GM12878 (cell line): ENCODE data around the gene LHX6. TPM values are rescaled to one million over a fixed set of nuclear protein-coding genes. Genes with fewer than 3 reads are reported as not detected.

Source experiments
- ATAC-seq: fragments of 200-7000 bp; cut with Tn5 transposase; 3 replicates; pipeline ENCODE4 v1.9.1; 2020; ENCODE audit warnings: mild to moderate bottlenecking, moderate library complexity
- BruUV-seq: library from RNA; stranded (reverse); fragments of 400-500 nt; replicated peaks from 2 replicates; lab custom pipeline; 2021; lab: Mats Ljungman, UMichigan
- CTCF ChIA-PET: fragments of 300-600 bp; sonication (Branson Sonifier 250); formaldehyde crosslinking; extraction: SDS; loops from one replicate; lab custom pipeline; 2021; ENCODE audit warnings: inconsistent platforms; lab: Yijun Ruan, JAX
- POLR2A ChIA-PET: fragments of 350-600 bp; formaldehyde crosslinking; extraction: SDS; loops from one replicate; lab custom pipeline; 2021; ENCODE audit warnings: inconsistent platforms; lab: Charles Lee
- RAD21 ChIA-PET: fragments of 300-600 bp; sonication (Branson Sonifier 250); formaldehyde crosslinking; loops from one replicate; lab custom pipeline; 2023; ENCODE audit warnings: antibody characterized with exemption; ENCODE audit not compliant: unreplicated experiment; lab: Charles Lee
- SMC1A ChIA-PET: fragments of 300-600 bp; sonication (Branson Sonifier 250); formaldehyde crosslinking; loops from one replicate; lab custom pipeline; 2023; ENCODE audit not compliant: unreplicated experiment, uncharacterized antibody; lab: Charles Lee
- DNase-seq: peaks from one replicate; pipeline ENCODE4 v3.0.0-alpha.2; 2011; ENCODE audit warnings: low read depth, low spot score
- FAIRE-seq: peaks from 3 replicates; lab custom pipeline; 2011; peaks lifted over from hg19 to GRCh38; lab: Jason Lieb, UNC
- H2AFZ ChIP-seq: 2 replicates; pipeline ENCODE4 v1.6.0; 2011; ENCODE audit warnings: low read depth, low read length, control low read depth; ENCODE audit not compliant: control insufficient read depth
- H3K27ac ChIP-seq: 2 replicates; pipeline ENCODE4 v1.5.1; 2011; ENCODE audit warnings: control low read depth; ENCODE audit not compliant: control insufficient read depth, insufficient read depth
- H3K27me3 ChIP-seq, 2 experiments: replicated peaks in 1 of 2; 2 replicates each; pipeline versions ENCODE4 v1.6.0 to v1.6.1; 2011; ENCODE audit warnings: low read length in 1 of 2; ENCODE audit not compliant: control insufficient read depth in 2 of 2, insufficient read depth in 2 of 2
- H3K36me3 ChIP-seq, 2 experiments: 2 replicates each; pipeline ENCODE4 v1.5.1; 2011; ENCODE audit warnings: low read length in 1 of 2; ENCODE audit not compliant: control insufficient read depth in 2 of 2, insufficient read depth in 2 of 2
- H3K4me1 ChIP-seq: 2 replicates; pipeline ENCODE4 v1.6.1; 2011; ENCODE audit warnings: mild to moderate bottlenecking, low read length, moderate library complexity, mixed read lengths; ENCODE audit not compliant: control insufficient read depth, insufficient read depth
- H3K4me2 ChIP-seq: 2 replicates; pipeline ENCODE4 v1.6.0; 2011; ENCODE audit warnings: control low read depth; ENCODE audit not compliant: control insufficient read depth, insufficient read depth
- H3K4me3 ChIP-seq: fragments of 200-600 bp; sonication (generic); 2 replicates; pipeline ENCODE4 v1.5.1; 2016
- H3K79me2 ChIP-seq: 2 replicates; pipeline ENCODE4 v1.6.0; 2011; ENCODE audit warnings: low read length; ENCODE audit not compliant: control insufficient read depth, insufficient read depth
- H3K9ac ChIP-seq: 2 replicates; pipeline ENCODE4 v1.8.0; 2011; ENCODE audit warnings: low read length, control low read depth, mixed read lengths; ENCODE audit not compliant: control insufficient read depth, insufficient read depth
- H3K9me3 ChIP-seq: replicated peaks from 3 replicates; pipeline ENCODE4 v1.5.1; 2011; ENCODE audit warnings: mild to moderate bottlenecking, low read length; ENCODE audit not compliant: control insufficient read depth, insufficient read depth
- H4K20me1 ChIP-seq: 2 replicates; pipeline ENCODE4 v1.6.0; 2011; ENCODE audit not compliant: control insufficient read depth, insufficient read depth
- EGR1 ChIP-seq, 2 experiments: IDR thresholded peaks; 1 replicate in 1 of 2; 2 replicates in 1 of 2; pipeline ENCODE4 v1.6.1; 2011 to 2012; ENCODE audit warnings: low read depth in 2 of 2, low read length in 2 of 2, borderline replicate concordance in 1 of 2, mild to moderate bottlenecking in 1 of 2, moderate library complexity in 1 of 2
- ETV6 ChIP-seq, 2 experiments: fragments of 450-650 bp in 1 of 2; IDR thresholded peaks in 1 of 2; conservative IDR thresholded peaks in 1 of 2; 2 replicates each; pipeline ENCODE4 v1.6.1; 2014; ENCODE audit warnings: antibody characterized with exemption in 1 of 2, borderline replicate concordance in 1 of 2, low read depth in 1 of 2, mild to moderate bottlenecking in 1 of 2, moderate library complexity in 1 of 2
- KDM1A ChIP-seq: fragments of 200-600 bp; sonication (generic); IDR thresholded peaks from 2 replicates; pipeline ENCODE4 v1.6.1; 2016; ENCODE audit warnings: borderline replicate concordance
- MEF2B ChIP-seq: fragments of 450-650 bp; IDR thresholded peaks from 2 replicates; pipeline ENCODE4 v1.6.1; 2018; ENCODE audit warnings: mild to moderate bottlenecking, moderate library complexity; ENCODE audit not compliant: partially characterized antibody, poor library complexity, severe bottlenecking
- MTA3 ChIP-seq: IDR thresholded peaks from 2 replicates; pipeline ENCODE4 v1.6.1; 2012; ENCODE audit warnings: low read length, inconsistent platforms, borderline replicate concordance
- POLR2A ChIP-seq: IDR thresholded peaks from 2 replicates; pipeline ENCODE4 v1.6.1; 2011; ENCODE audit warnings: low read depth, mild to moderate bottlenecking, low read length
- SUPT20H ChIP-seq: IDR thresholded peaks from 2 replicates; pipeline ENCODE4 v1.6.1; 2011; ENCODE audit warnings: low read depth, mild to moderate bottlenecking, low read length, moderate library complexity, borderline replicate concordance; ENCODE audit not compliant: control insufficient read depth
- SUZ12 ChIP-seq: fragments of 200-600 bp; sonication (generic); IDR thresholded peaks from one replicate; pipeline ENCODE4 v1.6.1; 2018; ENCODE audit warnings: antibody characterized with exemption, mild to moderate bottlenecking; ENCODE audit not compliant: unreplicated experiment
- ZBED1 ChIP-seq: IDR thresholded peaks from 2 replicates; pipeline ENCODE4 v1.6.1; 2016; ENCODE audit warnings: borderline replicate concordance
- ZNF217 ChIP-seq: fragments of 450-650 bp; IDR thresholded peaks from 2 replicates; pipeline ENCODE4 v1.6.1; 2017; ENCODE audit warnings: antibody characterized with exemption, mild to moderate bottlenecking
- ZNF622 ChIP-seq: fragments of 450-650 bp; IDR thresholded peaks from 2 replicates; pipeline ENCODE4 v1.6.1; 2017; ENCODE audit warnings: mild to moderate bottlenecking, inconsistent platforms
- WGBS: methylation state at CpG from one replicate; pipeline ENCODE4 v1.1.6; 2016; ENCODE audit warnings: low lambda C conversion rate; ENCODE audit not compliant: insufficient replicate concordance, insufficient coverage; ENCODE audit errors: missing lambda C conversion rate; 5-methylcytosine and 5-hydroxymethylcytosine counted together
- in situ Hi-C: fragments of 300-500 bp; cut with MboI; formaldehyde crosslinking; loops from 9 replicates; pipeline ENCODE4 v1.14.3; 2018; ENCODE audit warnings: mixed read lengths
- intact Hi-C: fragments of 100-400 bp; cut with micrococcal nuclease; formaldehyde crosslinking; loops from one replicate; pipeline ENCODE4 v1.14.2; 2022; ENCODE audit not compliant: unreplicated experiment
- polyA plus RNA-seq, 11 experiments: library from polyadenylated mRNA; depleted of rRNA in 4 of 11; unstranded in 6 of 11; stranded (reverse) in 5 of 11; fragments of >200 nt; fragmentation: Nextera tagmentation in 4 of 11; fragmentation: Illumina TruSeq in 1 of 11; extraction: Ambion mirVana in 4 of 11; extraction: Trizol in 1 of 11; gene quantifications; 1 replicate in 1 of 11; 2 replicates in 10 of 11; pipeline versions ENCODE4 v1.2.1 to v1.2.3, GENCODE V29; 2011 to 2016; ENCODE audit warnings: inconsistent platforms in 2 of 11, missing spikeins in 2 of 11, low read depth in 1 of 11
- total RNA-seq, 4 experiments: library from RNA; depleted of rRNA in 3 of 4; stranded (reverse); fragments of >200 nt in 3 of 4; fragmentation: Illumina TruSeq in 1 of 4; extraction: Trizol in 1 of 4; gene quantifications; 2 replicates each; pipeline versions ENCODE4 v1.2.1 to v1.2.3, GENCODE V29; 2013 to 2021
- TF ChIP-seq, protein P1 (sequence below): fragments of 450-650 bp; formaldehyde crosslinking; IDR thresholded peaks from 2 replicates; pipeline ENCODE4 v1.5.0; 2022; ENCODE audit warnings: mild to moderate bottlenecking, missing genetic modification characterization

The LHX6 gene
- total and polyA plus RNA-seq, 10 of the 15 experiments (the other 5 are each of a cell fraction or from before 2014, with no cell fraction given), result not detected

DNA sequence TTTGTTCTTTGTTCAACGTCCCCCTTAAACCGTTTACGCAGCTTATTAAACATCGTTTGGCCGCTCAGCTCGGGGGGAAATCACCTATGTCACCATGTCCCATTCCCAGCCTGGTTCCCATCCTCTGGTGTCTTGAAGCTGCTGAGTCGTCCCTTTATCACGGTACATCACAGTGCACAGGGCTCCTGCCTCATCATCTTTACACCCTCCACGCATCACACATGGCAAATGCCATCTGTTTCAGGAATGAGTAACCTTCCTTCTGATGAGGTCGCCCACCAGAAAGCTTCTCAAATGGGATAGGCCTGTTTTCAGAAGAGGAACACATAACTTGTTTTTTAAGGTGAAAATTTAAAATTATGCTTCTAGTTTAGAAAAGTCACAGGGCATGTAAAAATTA, 7.9 kb upstream of the LHX6 start:
- ChIA-PET SMC1A (no interaction called here), CTCF (interaction anchor here (1.5 kb wide), 1 partner anchor 8 kb away, joined by 3 read pairs; no protein-coding TSS in a partner anchor), RAD21 (no interaction called here), POLR2A (no interaction called here)
- Histone ChIP-seq H4K20me1 (no peaks in the 10 kb centered on the region), H3K4me1 (no peaks in the 10 kb centered on the region), H3K79me2 (no peaks in the 10 kb centered on the region), H3K27me3 (no peaks in the 10 kb centered on the region), H3K9me3 (no peaks in the 10 kb centered on the region), H3K9ac (no peak overlapping the region), H3K4me2 (no peak overlapping the region), H3K4me3 (no peak overlapping the region), H3K27ac (no peak overlapping the region), H2AFZ (no peak overlapping the region), H3K36me3 (peaks cover 2 to 5% of the 10 kb centered on the region in 2 experiments)
- DNase-seq (no peak), FAIRE-seq (no peak), ATAC-seq (no peak)
- no TSS peak for BruUV-seq
- intact Hi-C loops (no loop called here), in situ Hi-C loops (no loop called here)
- no peak for TF ChIP-seq MTA3
- TF ChIP-seq, protein P1, sequence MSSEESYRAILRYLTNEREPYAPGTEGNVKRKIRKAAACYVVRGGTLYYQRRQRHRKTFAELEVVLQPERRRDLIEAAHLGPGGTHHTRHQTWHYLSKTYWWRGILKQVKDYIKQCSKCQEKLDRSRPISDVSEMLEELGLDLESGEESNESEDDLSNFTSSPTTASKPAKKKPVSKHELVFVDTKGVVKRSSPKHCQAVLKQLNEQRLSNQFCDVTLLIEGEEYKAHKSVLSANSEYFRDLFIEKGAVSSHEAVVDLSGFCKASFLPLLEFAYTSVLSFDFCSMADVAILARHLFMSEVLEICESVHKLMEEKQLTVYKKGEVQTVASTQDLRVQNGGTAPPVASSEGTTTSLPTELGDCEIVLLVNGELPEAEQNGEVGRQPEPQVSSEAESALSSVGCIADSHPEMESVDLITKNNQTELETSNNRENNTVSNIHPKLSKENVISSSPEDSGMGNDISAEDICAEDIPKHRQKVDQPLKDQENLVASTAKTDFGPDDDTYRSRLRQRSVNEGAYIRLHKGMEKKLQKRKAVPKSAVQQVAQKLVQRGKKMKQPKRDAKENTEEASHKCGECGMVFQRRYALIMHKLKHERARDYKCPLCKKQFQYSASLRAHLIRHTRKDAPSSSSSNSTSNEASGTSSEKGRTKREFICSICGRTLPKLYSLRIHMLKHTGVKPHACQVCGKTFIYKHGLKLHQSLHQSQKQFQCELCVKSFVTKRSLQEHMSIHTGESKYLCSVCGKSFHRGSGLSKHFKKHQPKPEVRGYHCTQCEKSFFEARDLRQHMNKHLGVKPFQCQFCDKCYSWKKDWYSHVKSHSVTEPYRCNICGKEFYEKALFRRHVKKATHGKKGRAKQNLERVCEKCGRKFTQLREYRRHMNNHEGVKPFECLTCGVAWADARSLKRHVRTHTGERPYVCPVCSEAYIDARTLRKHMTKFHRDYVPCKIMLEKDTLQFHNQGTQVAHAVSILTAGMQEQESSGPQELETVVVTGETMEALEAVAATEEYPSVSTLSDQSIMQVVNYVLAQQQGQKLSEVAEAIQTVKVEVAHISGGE (CRISPR knock-in tag), result no peak
- TF ChIP-seq MEF2B, result no peak
- TF ChIP-seq SUPT20H, result no peak
- TF ChIP-seq SUZ12, result no peak
- no peak for TF ChIP-seq EGR1 (IDR thresholded peaks at IDR 0.05; ENCODE audit: borderline replicate concordance in 1 of 2, low read depth in 2 of 2, low read length in 2 of 2)
- TF ChIP-seq KDM1A, result no peak
- no peak for TF ChIP-seq ZNF217
- TF ChIP-seq ETV6 (conservative IDR thresholded peaks at IDR 0.05 in 1 of 2, IDR thresholded peaks at IDR 0.05 in 1 of 2; ENCODE audit: borderline replicate concordance in 1 of 2, low read depth in 1 of 2), result no peak
- TF ChIP-seq POLR2A, result no peak
- no peak for TF ChIP-seq ZNF622
- TF ChIP-seq ZBED1, result no peak
- 91% methylated on average over 10 of the region's 10 CpGs for WGBS
